Measurements from ENCODE around the gene NAV2. TPM values are rescaled to one million over a fixed set of nuclear protein-coding genes. Genes with fewer than 3 reads are reported as not detected.

The NAV2 gene
- total RNA-seq, 2 experiments from 2014 or later: 0.23 to 0.36 TPM

DNA sequence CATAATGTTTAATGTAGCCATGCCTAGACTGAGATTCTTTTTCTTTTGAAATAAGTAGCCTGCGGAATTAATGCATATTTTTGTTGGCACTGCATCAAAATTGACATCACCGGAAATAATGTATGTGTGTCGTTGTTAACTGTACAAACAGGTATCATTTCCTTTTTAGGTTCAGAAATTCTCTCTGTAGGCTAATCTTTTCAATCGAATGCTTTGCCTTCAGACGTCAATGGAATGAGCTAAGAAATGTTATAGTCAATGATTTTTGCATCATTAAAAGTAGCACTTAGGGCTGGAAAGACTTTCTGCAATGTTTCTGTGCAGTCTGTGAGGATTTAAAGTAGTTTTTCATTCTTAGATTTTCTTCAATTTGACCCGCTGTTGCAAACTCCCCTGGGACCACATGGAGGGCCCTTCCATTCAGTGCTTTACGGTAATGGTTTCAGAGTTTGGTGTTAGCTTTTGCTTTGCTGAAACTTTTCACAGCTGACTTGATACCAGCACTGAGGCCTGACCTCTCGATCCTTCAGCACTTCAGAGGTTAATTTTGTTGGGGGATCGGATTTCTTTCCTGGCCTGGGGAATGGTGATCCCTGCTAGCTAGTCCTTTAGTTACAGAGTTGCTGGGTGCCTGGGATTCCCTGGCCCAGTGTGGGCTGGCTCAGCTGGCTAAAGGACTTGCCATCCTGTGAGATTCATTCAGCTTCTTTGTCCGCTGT lies 309.9 kb downstream of the NAV2 start:
- Mint-ChIP-seq H3K27me3 (peaks cover 2% of the 10 kb centered on the region), H3K27ac (no peak overlapping the region), H3K4me3 (no peak overlapping the region), H3K9me3 (no peaks in the 10 kb centered on the region), H3K36me3 (ENCODE audit: low read depth) (no peaks in the 10 kb centered on the region), H3K4me1 (ENCODE audit: low read depth) (no peaks in the 10 kb centered on the region)
- CTCF ChIA-PET: no interaction called here
- TF ChIP-seq, protein P1, sequence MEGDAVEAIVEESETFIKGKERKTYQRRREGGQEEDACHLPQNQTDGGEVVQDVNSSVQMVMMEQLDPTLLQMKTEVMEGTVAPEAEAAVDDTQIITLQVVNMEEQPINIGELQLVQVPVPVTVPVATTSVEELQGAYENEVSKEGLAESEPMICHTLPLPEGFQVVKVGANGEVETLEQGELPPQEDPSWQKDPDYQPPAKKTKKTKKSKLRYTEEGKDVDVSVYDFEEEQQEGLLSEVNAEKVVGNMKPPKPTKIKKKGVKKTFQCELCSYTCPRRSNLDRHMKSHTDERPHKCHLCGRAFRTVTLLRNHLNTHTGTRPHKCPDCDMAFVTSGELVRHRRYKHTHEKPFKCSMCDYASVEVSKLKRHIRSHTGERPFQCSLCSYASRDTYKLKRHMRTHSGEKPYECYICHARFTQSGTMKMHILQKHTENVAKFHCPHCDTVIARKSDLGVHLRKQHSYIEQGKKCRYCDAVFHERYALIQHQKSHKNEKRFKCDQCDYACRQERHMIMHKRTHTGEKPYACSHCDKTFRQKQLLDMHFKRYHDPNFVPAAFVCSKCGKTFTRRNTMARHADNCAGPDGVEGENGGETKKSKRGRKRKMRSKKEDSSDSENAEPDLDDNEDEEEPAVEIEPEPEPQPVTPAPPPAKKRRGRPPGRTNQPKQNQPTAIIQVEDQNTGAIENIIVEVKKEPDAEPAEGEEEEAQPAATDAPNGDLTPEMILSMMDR (IDR thresholded peaks at IDR 0.05): no peak
- intact Hi-C loops (cut with micrococcal nuclease): no loop called here
- no peak for ATAC-seq
- POLR2A ChIA-PET: interaction anchor here (0.8 kb wide), 1 partner anchor 8 kb away, joined by 3 read pairs; no protein-coding TSS in a partner anchor
- DNase-seq: no peak

DNA sequence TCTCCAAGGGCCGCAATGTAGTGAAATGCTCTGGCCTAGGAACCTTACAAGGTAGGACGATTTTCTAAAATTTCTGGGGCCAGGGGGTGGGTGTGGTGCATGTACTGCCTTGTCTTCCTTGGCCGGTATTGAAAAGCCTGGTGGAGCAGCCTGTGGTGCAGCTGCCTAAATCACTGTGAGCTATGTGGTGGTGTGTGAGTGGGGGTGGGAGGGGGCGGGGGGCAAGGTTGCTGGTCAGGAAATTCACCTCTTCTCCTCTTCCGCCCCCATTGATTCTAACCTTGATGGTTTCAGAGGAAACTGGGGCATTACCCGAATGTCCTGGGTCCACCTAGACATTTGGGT lies 310.4 kb downstream of the NAV2 start:
- no peak overlapping the region for H3K4me3 Mint-ChIP-seq
- POLR2A ChIA-PET: no interaction called here
- DNase-seq (no peak), ATAC-seq (no peak)
- TF ChIP-seq, protein P1 (IDR thresholded peaks at IDR 0.05): no peak
- H3K9me3 Mint-ChIP-seq: no peaks in the 10 kb centered on the region
- H3K27ac Mint-ChIP-seq: no peak overlapping the region
- H3K27me3 Mint-ChIP-seq: no peaks in the 10 kb centered on the region
- intact Hi-C loops (cut with micrococcal nuclease): no loop called here
- H3K4me1 Mint-ChIP-seq (ENCODE audit: low read depth): no peaks in the 10 kb centered on the region
- CTCF ChIA-PET: interaction anchor here (1.2 kb wide), 1 partner anchor 13 kb away, joined by 3 read pairs; no protein-coding TSS in a partner anchor
- no peaks in the 10 kb centered on the region for H3K36me3 Mint-ChIP-seq (ENCODE audit: low read depth)

DNA sequence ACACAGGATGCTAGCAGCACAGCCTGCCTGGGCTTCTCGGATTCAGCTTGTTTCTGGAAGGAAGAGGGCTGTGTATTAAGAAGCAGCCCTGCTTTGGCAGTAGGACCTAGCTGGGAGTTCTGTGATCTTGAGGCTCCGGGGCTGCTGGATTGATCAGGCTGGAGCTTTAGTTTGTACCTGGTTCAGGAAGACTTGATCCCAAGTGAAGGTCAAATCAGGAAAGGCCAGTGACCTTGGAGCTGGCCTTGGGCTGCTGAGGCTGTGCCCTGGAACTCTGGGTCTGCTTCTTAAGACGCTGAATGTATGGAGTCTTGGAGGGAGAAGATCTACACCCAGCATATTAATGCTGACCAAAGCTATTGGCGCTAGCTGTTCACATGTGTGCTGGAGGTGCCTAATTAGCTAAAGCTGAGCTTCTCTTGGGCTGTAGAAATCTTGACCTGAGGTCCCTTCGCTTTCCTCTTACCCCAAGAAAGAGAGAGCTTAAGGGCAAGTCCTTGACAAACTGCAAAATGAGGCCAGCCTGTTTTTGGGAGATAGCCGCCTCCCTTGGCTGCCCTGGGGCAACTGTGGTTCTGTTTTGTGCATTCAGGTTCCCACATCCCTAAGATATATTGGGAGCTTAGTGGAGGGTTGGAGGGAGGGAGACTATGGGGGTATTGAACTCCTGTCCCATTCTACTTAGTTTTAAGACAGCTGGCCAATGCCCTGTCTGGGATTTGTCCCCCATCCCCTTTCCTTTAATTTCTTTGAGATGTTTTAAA lies 311.7 kb downstream of the NAV2 start:
- ChIA-PET CTCF (interaction anchor here (1.1 to 1.2 kb wide), 2 partner anchors 14 to 109 kb away, joined by 3 read pairs; no protein-coding TSS in a partner anchor), POLR2A (interaction anchor here (0.6 kb wide), 1 partner anchor 20 kb away, joined by 3 read pairs; no protein-coding TSS in a partner anchor)
- no peak overlapping the region for H3K27ac Mint-ChIP-seq
- H3K4me1 Mint-ChIP-seq (ENCODE audit: low read depth): no peaks in the 10 kb centered on the region
- DNase-seq (no peak), ATAC-seq (no peak)
- no peak overlapping the region for H3K4me3 Mint-ChIP-seq
- TF ChIP-seq, protein P1 (IDR thresholded peaks at IDR 0.05): no peak
- H3K27me3 Mint-ChIP-seq: no peaks in the 10 kb centered on the region
- no peaks in the 10 kb centered on the region for H3K36me3 Mint-ChIP-seq (ENCODE audit: low read depth)
- intact Hi-C loops (cut with micrococcal nuclease): no loop called here
- H3K9me3 Mint-ChIP-seq: no peaks in the 10 kb centered on the region

DNA sequence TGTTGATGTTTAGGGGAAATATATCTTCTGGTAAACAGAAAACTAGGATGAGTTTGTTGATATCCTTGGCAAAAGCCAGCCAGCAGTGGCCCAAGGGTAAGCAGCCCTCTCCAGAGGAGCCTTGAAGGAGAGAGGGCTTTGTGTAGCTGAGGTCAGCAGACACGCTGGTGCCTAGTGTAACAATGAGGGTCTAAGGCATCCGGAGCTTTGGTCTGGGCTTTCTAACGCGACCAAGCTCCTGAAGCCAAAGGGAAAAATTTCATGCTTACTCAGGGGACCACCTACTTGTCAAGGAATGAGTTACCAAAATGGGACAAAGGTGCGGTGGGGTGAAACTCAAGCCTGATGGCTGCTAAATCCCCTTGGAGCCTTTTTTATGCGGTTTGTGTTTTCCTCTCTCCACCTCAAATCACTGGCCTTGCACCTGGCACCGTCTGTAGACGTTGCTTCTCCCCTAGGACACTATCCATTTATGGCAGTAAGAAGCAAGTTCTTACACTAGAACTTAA lies 312.7 kb downstream of the NAV2 start:
- ATAC-seq (no peak), DNase-seq (no peak)
- TF ChIP-seq, protein P1 (IDR thresholded peaks at IDR 0.05): no peak
- H3K36me3 Mint-ChIP-seq (ENCODE audit: low read depth): no peaks in the 10 kb centered on the region
- CTCF ChIA-PET: no interaction called here
- H3K27ac Mint-ChIP-seq: no peak overlapping the region
- intact Hi-C loops (cut with micrococcal nuclease): no loop called here
- H3K27me3 Mint-ChIP-seq: no peaks in the 10 kb centered on the region
- no peak overlapping the region for H3K4me3 Mint-ChIP-seq
- POLR2A ChIA-PET: no interaction called here
- H3K9me3 Mint-ChIP-seq: no peaks in the 10 kb centered on the region
- H3K4me1 Mint-ChIP-seq (ENCODE audit: low read depth): no peaks in the 10 kb centered on the region
